Muscle layer of duodenum (tissue), 2 donors: Measurements from ENCODE around the gene CSF2.

Experiments used
- H3K27ac ChIP-seq: one replicate; pipeline ENCODE4 v1.7.0; 2013; ENCODE audit warnings: mild to moderate bottlenecking, low read length
- H3K27me3 ChIP-seq: one replicate; pipeline ENCODE4 v1.7.0; 2013; ENCODE audit warnings: low read depth, mild to moderate bottlenecking, control low read depth, low read length
- H3K36me3 ChIP-seq, 2 donors: one replicate each; pipeline ENCODE4 v1.7.0; 2013; ENCODE audit warnings: low read length in 2 of 2, control low read depth in 1 of 2, mild to moderate bottlenecking in 1 of 2; ENCODE audit not compliant: insufficient read depth in 2 of 2, control insufficient read depth in 1 of 2
- H3K4me1 ChIP-seq, 2 donors: one replicate each; pipeline ENCODE4 v1.7.0; 2013; ENCODE audit warnings: low read length in 2 of 2, mild to moderate bottlenecking in 2 of 2, control low read depth in 1 of 2, moderate library complexity in 1 of 2; ENCODE audit not compliant: insufficient read depth in 2 of 2, control insufficient read depth in 1 of 2
- H3K4me3 ChIP-seq, 2 donors: one replicate each; pipeline ENCODE4 v1.7.0; 2013; ENCODE audit warnings: low read length in 2 of 2, low read depth in 1 of 2, mild to moderate bottlenecking in 1 of 2
- H3K9me3 ChIP-seq, 2 donors: one replicate each; pipeline ENCODE4 v1.7.0; 2013; ENCODE audit warnings: low read length in 2 of 2, control low read depth in 1 of 2, mild to moderate bottlenecking in 1 of 2; ENCODE audit not compliant: control insufficient read depth in 1 of 2
- donor health status: healthy.

Gene CSF2

DNA sequence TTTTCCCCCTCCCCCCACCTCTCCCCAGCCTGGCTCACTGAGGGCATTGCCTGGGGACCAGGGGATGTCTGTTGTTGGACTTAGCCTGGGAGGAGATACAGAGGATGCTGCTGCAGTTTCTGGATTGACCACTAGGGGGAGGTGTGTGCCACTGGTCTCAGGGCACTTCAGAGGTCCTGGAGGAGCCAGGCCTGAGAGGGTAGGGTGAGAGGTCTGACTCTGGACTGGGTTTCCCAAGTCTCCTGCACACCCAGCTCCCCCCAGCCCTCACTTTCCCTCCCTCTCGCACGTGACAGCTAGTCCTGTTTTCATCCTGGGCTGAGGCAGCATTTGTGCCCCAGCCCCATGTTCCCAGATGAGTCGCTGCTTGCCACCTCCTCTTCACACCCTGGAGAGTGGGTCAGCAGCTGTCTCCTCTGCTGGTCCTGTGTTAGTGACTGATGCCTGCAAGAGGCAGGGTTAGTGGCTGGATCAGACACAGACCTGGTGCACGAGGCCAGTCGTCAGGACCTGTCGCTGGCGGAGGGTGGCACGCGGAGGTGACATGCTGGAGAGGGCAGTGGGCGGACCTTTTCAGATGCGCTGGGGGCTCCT lies 8.8 kb upstream of the CSF2 start:
- Histone ChIP-seq H3K36me3 (no peaks in the 10 kb centered on the region), H3K27ac (no peak overlapping the region), H3K9me3 (no peaks in the 10 kb centered on the region), H3K27me3 (no peaks in the 10 kb centered on the region), H3K4me3 (no peak overlapping the region), H3K4me1 (no peaks in the 10 kb centered on the region)

- Histone ChIP-seq H3K4me1 (no peaks in the 10 kb centered on the region), H3K4me3 (no peak overlapping the region), H3K36me3 (no peaks in the 10 kb centered on the region), H3K27ac (no peak overlapping the region), H3K27me3 (no peaks in the 10 kb centered on the region), H3K9me3 (no peaks in the 10 kb centered on the region)
Observed at GRCh38 chr5:132065351-132065937, 8.1 kb upstream of the CSF2 start.

DNA sequence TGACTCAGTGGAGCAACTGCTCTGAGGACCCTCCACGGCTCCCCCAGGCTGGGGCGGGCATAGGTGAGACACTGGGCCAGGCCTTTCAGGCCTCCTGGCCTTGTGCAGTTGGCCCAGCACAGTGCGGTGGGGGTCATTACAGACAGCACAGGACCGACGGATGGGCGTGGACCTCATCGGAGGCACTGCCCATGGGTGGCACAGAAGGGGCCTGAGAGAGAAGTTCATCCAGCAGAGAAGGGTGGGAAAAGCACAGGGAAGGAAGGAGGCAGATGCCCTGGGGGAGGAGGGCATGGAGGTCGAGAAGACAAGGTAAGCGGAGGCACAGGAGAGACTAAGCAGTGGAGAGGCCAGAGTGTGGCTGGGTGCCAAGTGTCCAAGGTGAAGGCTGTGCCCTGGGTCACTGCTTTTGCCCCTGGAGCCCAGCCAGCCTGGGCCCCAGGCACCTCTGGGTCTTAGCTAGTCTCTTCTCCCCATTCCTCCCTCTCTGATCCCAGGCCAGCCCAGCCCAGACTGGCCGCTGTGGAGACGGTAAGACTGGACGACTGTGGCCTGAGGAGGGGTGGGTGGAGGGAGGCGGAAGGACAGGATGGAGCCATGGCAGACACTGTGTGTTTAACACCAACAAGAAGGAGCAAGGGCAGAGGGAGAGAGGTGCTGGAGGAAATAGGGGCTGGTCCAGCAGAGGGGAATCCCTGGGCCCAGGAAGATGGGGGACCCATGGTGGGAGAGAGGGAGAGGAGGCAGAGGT lies 7.5 kb upstream of the CSF2 start:
- Histone ChIP-seq H3K27me3 (no peaks in the 10 kb centered on the region), H3K4me1 (no peaks in the 10 kb centered on the region), H3K27ac (no peak overlapping the region), H3K4me3 (no peak overlapping the region), H3K9me3 (no peaks in the 10 kb centered on the region), H3K36me3 (no peaks in the 10 kb centered on the region)

DNA sequence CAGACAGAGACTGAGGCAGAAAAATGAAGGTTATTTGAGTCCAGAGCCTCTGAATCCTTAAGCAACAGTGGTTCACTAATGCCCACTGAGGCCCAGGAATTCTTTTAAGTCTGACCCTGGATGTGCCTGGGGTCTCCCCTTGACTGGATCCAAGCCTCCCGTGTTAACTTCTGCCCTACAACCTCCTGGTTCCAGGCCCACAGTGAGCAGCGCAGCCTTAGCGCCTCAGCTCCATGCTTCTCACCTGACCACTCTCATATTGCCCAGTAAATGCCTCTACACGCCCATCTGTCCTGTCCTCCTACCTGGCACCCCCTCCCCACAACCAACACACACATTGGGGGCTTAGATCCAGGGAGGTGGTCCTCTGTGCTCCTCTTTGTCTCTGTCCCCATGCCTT lies 6.7 kb upstream of the CSF2 start:
- no peak overlapping the region for H3K27ac ChIP-seq
- no peaks in the 10 kb centered on the region for H3K4me1 ChIP-seq
- no peak overlapping the region for H3K4me3 ChIP-seq
- no peaks in the 10 kb centered on the region for H3K27me3 ChIP-seq
- H3K9me3 ChIP-seq, result no peaks in the 10 kb centered on the region
- no peaks in the 10 kb centered on the region for H3K36me3 ChIP-seq

DNA sequence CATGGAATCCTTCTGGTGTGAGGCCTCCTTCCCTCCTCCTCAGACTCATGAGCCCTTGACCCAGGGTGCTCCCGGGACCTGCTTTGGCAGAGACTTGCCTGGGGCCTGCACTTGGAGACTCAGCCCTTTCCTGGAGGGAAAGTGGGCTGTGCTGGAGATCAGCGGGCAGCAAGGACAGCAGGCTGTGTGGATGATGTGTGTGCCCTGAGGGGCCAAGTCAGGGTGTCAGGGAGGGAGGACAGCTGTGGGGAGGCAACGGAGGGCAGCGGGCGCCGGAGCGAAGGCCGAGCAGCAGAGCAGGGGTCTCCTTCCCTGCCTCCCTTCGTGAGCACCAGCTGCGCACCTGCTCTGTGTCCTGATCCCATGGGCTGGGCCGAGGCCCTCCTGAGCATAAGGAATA lies 6.1 kb upstream of the CSF2 start:
- no peaks in the 10 kb centered on the region for H3K9me3 ChIP-seq
- H3K36me3 ChIP-seq, result no peaks in the 10 kb centered on the region
- H3K27me3 ChIP-seq, result no peaks in the 10 kb centered on the region
- H3K27ac ChIP-seq, result no peak overlapping the region
- H3K4me1 ChIP-seq, result no peaks in the 10 kb centered on the region
- H3K4me3 ChIP-seq, result no peak overlapping the region

DNA sequence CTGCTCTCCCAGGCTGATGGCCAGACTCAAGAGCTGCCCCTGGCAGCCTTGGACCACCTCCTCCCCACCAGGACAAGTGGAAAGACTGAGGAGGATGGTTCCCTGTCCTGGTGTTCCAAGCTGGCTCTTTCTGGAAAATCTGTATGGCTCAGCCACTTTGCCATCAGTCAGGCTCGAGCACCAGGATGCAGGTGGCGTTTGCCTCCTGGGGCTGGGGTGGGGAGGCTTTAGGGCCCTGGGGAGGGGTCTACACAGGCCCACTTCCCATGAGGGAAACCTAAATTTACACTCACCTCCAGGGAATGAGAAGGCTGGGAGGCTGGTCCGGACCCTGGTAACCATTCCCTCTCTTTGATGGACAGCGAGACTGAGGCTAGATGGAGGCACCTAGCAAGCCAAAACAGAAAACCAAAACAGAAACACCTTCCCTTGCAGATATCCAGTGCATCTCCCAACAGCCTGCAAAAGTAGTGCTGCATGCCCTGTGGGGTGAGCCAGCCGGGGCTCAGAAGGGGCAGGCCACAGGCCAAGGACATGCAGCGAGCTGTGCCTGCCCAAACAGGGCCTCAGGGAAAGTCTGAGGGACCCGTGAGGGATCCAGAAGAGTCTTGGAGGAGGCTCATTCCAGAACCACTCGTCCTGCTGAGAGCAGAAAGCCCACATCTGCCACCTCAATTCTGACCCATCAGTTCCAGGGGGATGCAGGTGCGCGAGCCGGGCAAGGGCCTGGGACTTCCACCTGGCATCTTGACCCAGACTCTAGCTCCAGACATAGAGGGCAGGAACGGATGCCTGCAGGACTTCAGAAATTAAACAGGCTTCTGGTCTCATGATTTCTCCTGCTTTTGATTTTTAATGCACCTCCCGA lies 5.4 kb upstream of the CSF2 start:
- no peaks in the 10 kb centered on the region for H3K36me3 ChIP-seq
- H3K4me1 ChIP-seq, result no peaks in the 10 kb centered on the region
- H3K27me3 ChIP-seq, result no peaks in the 10 kb centered on the region
- no peaks in the 10 kb centered on the region for H3K9me3 ChIP-seq
- H3K27ac ChIP-seq, result no peak overlapping the region
- no peak overlapping the region for H3K4me3 ChIP-seq

DNA sequence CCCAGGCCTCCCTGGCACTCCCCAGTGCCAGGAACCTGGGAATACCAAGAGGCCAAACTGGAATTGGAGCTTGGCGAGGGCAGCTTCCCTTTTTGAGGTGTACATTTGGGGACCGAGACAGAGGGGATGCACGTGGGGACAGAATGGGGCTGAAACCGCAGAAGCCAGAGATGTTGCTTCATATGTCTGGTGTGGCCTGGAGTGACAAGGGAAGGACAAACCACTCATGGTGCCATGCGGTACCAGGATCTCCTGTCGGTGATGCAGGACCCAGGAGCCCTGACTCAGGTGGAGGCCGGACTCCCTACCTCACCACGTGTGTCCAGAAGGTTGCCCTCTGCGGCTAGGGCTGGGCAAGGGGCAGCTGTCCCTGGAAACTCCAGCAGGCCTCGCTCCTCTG lies 4.0 kb upstream of the CSF2 start:
- H3K4me1 ChIP-seq, result no peaks in the 10 kb centered on the region
- H3K4me3 ChIP-seq, result no peak overlapping the region
- H3K9me3 ChIP-seq, result no peaks in the 10 kb centered on the region
- no peaks in the 10 kb centered on the region for H3K36me3 ChIP-seq
- no peaks in the 10 kb centered on the region for H3K27me3 ChIP-seq
- no peak overlapping the region for H3K27ac ChIP-seq

DNA sequence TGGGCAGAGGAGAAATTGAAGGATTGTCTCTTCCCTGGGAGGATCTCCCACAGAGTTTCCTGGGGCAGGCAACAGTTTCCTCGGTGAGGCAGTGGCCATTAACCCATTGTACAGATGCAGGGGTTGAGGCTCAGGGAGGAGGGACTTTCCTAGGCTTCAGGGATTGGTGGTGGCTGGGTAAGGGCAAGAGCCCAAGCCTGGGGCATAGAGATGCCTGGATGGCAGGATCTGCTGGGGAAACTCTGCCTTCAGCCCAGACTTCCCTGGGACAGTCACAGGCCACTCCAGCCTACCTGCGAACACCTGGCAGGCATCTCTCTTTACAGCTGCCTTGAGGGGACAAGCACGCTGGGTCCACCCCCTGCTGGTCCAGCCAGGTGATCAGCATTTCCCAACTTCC lies 3.6 kb upstream of the CSF2 start:
- H3K4me3 ChIP-seq, result no peak overlapping the region
- no peaks in the 10 kb centered on the region for H3K4me1 ChIP-seq
- H3K27ac ChIP-seq, result no peak overlapping the region
- no peaks in the 10 kb centered on the region for H3K9me3 ChIP-seq
- H3K27me3 ChIP-seq, result no peaks in the 10 kb centered on the region
- no peaks in the 10 kb centered on the region for H3K36me3 ChIP-seq

DNA sequence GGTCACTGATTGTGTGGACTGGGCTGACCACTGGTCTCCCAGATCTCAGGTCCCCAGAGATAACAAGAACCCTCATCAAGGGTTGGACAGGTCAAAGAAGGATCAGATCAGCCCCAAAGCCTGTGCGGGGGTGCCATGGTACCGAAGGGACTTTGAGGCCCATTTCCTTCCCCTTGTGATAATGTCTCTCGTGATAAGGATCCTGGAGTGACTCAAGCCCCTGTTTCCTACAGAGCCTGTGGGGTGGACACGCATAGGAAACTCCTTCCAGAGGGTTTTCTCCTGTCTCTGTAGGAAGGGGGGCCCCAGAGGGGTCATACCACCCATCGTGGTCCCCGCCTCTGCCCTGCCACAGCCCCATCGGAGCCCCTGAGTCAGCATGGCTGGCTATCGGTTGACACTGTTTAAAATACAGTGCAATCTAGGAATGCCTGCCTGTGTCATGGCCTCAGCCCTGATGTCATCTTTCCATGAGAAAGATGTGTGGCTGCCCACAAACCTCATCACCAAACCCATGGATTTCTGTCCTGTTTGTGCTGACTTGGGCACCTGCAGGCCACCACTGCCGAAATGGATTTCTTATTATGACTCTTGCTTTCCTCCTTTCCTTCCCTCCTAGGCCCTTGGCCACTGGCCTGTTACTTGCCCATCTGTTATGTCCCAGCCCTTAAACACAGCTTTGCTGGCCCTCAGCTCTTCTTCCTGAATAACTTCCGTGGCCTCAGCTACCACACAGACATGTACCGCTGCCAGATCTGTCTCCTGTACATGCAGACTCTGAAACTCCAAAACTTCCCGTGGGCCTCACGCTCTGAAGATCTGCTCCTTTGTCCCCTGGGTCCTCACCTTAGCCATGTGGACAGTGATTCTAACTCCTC lies 2.9 kb upstream of the CSF2 start:
- no peak overlapping the region for H3K27ac ChIP-seq
- H3K4me1 ChIP-seq, result no peaks in the 10 kb centered on the region
- no peaks in the 10 kb centered on the region for H3K27me3 ChIP-seq
- H3K9me3 ChIP-seq, result no peaks in the 10 kb centered on the region
- no peaks in the 10 kb centered on the region for H3K36me3 ChIP-seq
- no peak overlapping the region for H3K4me3 ChIP-seq

GRCh38 chr5:132071338-132071707 lies 2.3 kb upstream of the CSF2 start:
- no peaks in the 10 kb centered on the region for H3K27me3 ChIP-seq
- H3K27ac ChIP-seq, result no peak overlapping the region
- H3K4me1 ChIP-seq, result no peaks in the 10 kb centered on the region
- H3K9me3 ChIP-seq, result no peaks in the 10 kb centered on the region
- H3K4me3 ChIP-seq, result no peak overlapping the region
- no peaks in the 10 kb centered on the region for H3K36me3 ChIP-seq
